H4 (cell line): ENCODE measurements around the gene FOXN3. TPM values are rescaled to one million over a fixed set of nuclear protein-coding genes. Genes with fewer than 3 reads are reported as not detected.
"Not testable (repeated sequence)": the region's sequence is repeated elsewhere in the genome, so short reads cannot be mapped to it uniquely, and the experiment has no call there.

Experiments used
- DNase-seq: peaks from one replicate; pipeline ENCODE4 v3.0.0-alpha.2; 2015; ENCODE audit warnings: low spot score
- total RNA-seq: library from RNA; depleted of rRNA; stranded (reverse); fragments of >200 nt; shearing (Covaris generic); gene quantifications from 2 replicates; pipeline ENCODE4 v1.2.3, GENCODE V29; 2014

Gene FOXN3
- total RNA-seq, 1 experiment from 2014 or later = 12.2 TPM

- DNase-seq = peak; percentile 83
Measured at GRCh38 chr14:89303456-89304435, 113.3 kb downstream of the FOXN3 start.

GRCh38 chr14:89302396-89302950 lies 114.6 kb downstream of the FOXN3 start:
- no peak for DNase-seq

- no peak for DNase-seq
Measured at GRCh38 chr14:89299587-89299986, 117.4 kb downstream of the FOXN3 start.

GRCh38 chr14:89298056-89298834 lies 118.8 kb downstream of the FOXN3 start:
- DNase-seq = no peak

GRCh38 chr14:89296281-89296745 lies 120.7 kb downstream of the FOXN3 start:
- DNase-seq = no peak

GRCh38 chr14:89294872-89295271 lies 122.2 kb downstream of the FOXN3 start:
- DNase-seq = no peak

GRCh38 chr14:89294469-89294868 lies 122.6 kb downstream of the FOXN3 start:
- not testable (repeated sequence) for DNase-seq

GRCh38 chr14:89294060-89294459 lies 123.0 kb downstream of the FOXN3 start:
- no peak for DNase-seq

GRCh38 chr14:89293314-89293916 lies 123.6 kb downstream of the FOXN3 start:
- DNase-seq = no peak

- DNase-seq = no peak
Measured at GRCh38 chr14:89292579-89293313, 124.3 kb downstream of the FOXN3 start.

- no peak for DNase-seq
Measured at GRCh38 chr14:89291351-89291940, 125.6 kb downstream of the FOXN3 start.

- no peak for DNase-seq
Measured at GRCh38 chr14:89290813-89291212, 126.2 kb downstream of the FOXN3 start.

- DNase-seq = no peak
Measured at GRCh38 chr14:89289477-89289876, 127.6 kb downstream of the FOXN3 start.

GRCh38 chr14:89288114-89288513 lies 128.9 kb downstream of the FOXN3 start:
- DNase-seq = no peak

GRCh38 chr14:89284333-89285058 lies 132.5 kb downstream of the FOXN3 start:
- no peak for DNase-seq

GRCh38 chr14:89283327-89284060 lies 133.5 kb downstream of the FOXN3 start:
- no peak for DNase-seq

- DNase-seq = no peak
Measured at GRCh38 chr14:89282191-89282590, 134.8 kb downstream of the FOXN3 start.

GRCh38 chr14:89280600-89280999 lies 136.4 kb downstream of the FOXN3 start:
- DNase-seq = no peak

GRCh38 chr14:89279649-89280232 lies 137.3 kb downstream of the FOXN3 start:
- DNase-seq = no peak
